Pancreas (tissue), 10 donors: ENCODE measurements around the gene MACROD2. TPM values are rescaled to one million over a fixed set of nuclear protein-coding genes. Genes with fewer than 3 reads are reported as not detected.
A peak's percentile ranks its signal among the peaks of the same experiment; 100 is the strongest.

Experiments used
- ATAC-seq, 4 donors: fragments of 200-7000 bp; cut with Tn5 transposase; one replicate each; pipeline versions ENCODE4 v1.8.0 to v1.9.1; 2020; ENCODE audit warnings: mild to moderate bottlenecking in 4 of 4, moderate library complexity in 4 of 4
- DNase-seq, 6 donors: peaks; one replicate each; pipeline ENCODE4 v3.0.0-alpha.2; 2020
- FAIRE-seq: peaks from 2 replicates; lab custom pipeline; 2012; peaks lifted over from hg19 to GRCh38; lab: Jason Lieb, UNC
- H3K27ac ChIP-seq, 4 donors: fragments of 200-600 bp; sonication (generic); 1 replicate in 3 of 4; 2 replicates in 1 of 4; pipeline versions ENCODE4 v1.5.0 to v1.8.0; 2020
- H3K27me3 ChIP-seq, 4 donors: fragments of 200-600 bp; one replicate each; pipeline ENCODE4 v1.8.0; 2021
- H3K36me3 ChIP-seq, 3 donors: fragments of 200-600 bp; sonication (generic) in 1 of 3; one replicate each; pipeline versions ENCODE4 v1.5.0 to v1.8.0; 2020 to 2021
- H3K4me1 ChIP-seq, 3 donors: fragments of 200-600 bp; one replicate each; pipeline ENCODE4 v1.8.0; 2021
- H3K4me3 ChIP-seq, 4 donors: fragments of 200-600 bp; sonication (generic) in 2 of 4; one replicate each; pipeline versions ENCODE4 v1.5.0 to v1.8.0; 2020 to 2021
- H3K9me3 ChIP-seq, 4 donors: fragments of 200-600 bp; one replicate each; pipeline ENCODE4 v1.8.0; 2021
- CTCF ChIP-seq, 4 donors: fragments of 200-600 bp; sonication (generic) in 3 of 4; IDR thresholded peaks; one replicate each; pipeline versions ENCODE4 v1.5.0 to v1.8.0; 2021; ENCODE audit warnings: antibody characterized with exemption in 4 of 4
- WGBS, 2 donors: extraction: QIAGEN DNeasy Blood & Tissue Kit; methylation state at CpG; one replicate each; pipeline ENCODE4 v1.1.7; 2013; 5-methylcytosine and 5-hydroxymethylcytosine counted together
- intact Hi-C, 3 donors: fragments of 100-400 bp; cut with DNase I; formaldehyde crosslinking; loops; one replicate each; pipeline versions ENCODE4 v1.11.1 to v1.14.2; 2022
- polyA plus RNA-seq, 2 donors: library from polyadenylated mRNA; stranded (reverse); fragments of 200-250 nt; gene quantifications; one replicate each; pipeline ENCODE4 v1.2.3, GENCODE V29; 2013
- total RNA-seq, 6 donors: library from RNA; stranded (reverse); fragmentation: NEBNext Ultra II Directional in 4 of 6; extraction: Animal tissue kit (Norgen Biotek cat#: 25700) in 4 of 6; gene quantifications; one replicate each; pipeline versions ENCODE4 v1.2.1 to v1.2.4, GENCODE V29; 2021 to 2023
- donor health status: healthy with polysubstance abuse.
- donor health status: DM: no; HTN: no; CAD: no; lungs with moderate emphysema.
- donor health status: DM: no; HTN: no; CAD: no.
- donor health status: control.
- donor health status: control.
- donor health status: Bipolar disorder and iron deficiency.
- donor health status: DM: yes; HTN: yes; CAD: no.
- donor health status: DM: no; HTN: no; CAD: no.
- donor health status: DM: no; HTN: no; CAD: no.
- donor health status: DM: yes; HTN: yes; CAD: no.

Gene MACROD2
- total and polyA plus RNA-seq, 8 donors, result 1.7 to 4.9 (median 2.7) TPM

GRCh38 chr20:15039088-15039752, 1043.9 kb downstream of the MACROD2 start:
- FAIRE-seq (no peak), ATAC-seq (peak in 3 of 4 donors; percentile 52 to 79 (median 71))

GRCh38 chr20:15042723-15043122, 1047.4 kb downstream of the MACROD2 start:
- no peak overlapping the region for H3K4me3 ChIP-seq
- DNase-seq (no peak), FAIRE-seq (no peak), ATAC-seq (no peak)
- H3K36me3 ChIP-seq, result no peaks in the 10 kb centered on the region
- no peaks in the 10 kb centered on the region for H3K9me3 ChIP-seq
- H3K4me1 ChIP-seq, result no peaks in the 10 kb centered on the region
- no peak for TF ChIP-seq CTCF (IDR thresholded peaks at IDR 0.05)
- intact Hi-C loops, result no loop called here
- no peak overlapping the region for H3K27ac ChIP-seq
- H3K27me3 ChIP-seq, result no peaks in the 10 kb centered on the region
- 89 to 96% methylated on average over 1 of the region's 1 CpG for WGBS, 2 donors

More at GRCh38 chr20:15039088-15039752, 1043.9 kb downstream of the MACROD2 start:
- no peaks in the 10 kb centered on the region for H3K27me3 ChIP-seq
- H3K4me3 ChIP-seq, result no peak overlapping the region
- no peak for TF ChIP-seq CTCF (IDR thresholded peaks at IDR 0.05)
- no peak overlapping the region for H3K27ac ChIP-seq
- H3K36me3 ChIP-seq, result no peaks in the 10 kb centered on the region
- 89 to 92% methylated on average over 2 of the region's 2 CpGs for WGBS, 2 donors
- no peaks in the 10 kb centered on the region for H3K4me1 ChIP-seq
- intact Hi-C loops, result no loop called here
- no peaks in the 10 kb centered on the region for H3K9me3 ChIP-seq
- DNase-seq, result no peak

- no peak for FAIRE-seq
- WGBS, 2 donors, result 72 to 73% methylated on average over 4 of the region's 4 CpGs
- TF ChIP-seq CTCF (IDR thresholded peaks at IDR 0.05), result no peak
- intact Hi-C loops, result no loop called here
- peak in 2 of 4 donors; percentile 47 to 51 for ATAC-seq
- H3K27ac ChIP-seq, result no peak overlapping the region
- no peaks in the 10 kb centered on the region for H3K36me3 ChIP-seq
- H3K9me3 ChIP-seq, result no peaks in the 10 kb centered on the region
- no peak overlapping the region for H3K4me3 ChIP-seq
- no peaks in the 10 kb centered on the region for H3K4me1 ChIP-seq
- no peaks in the 10 kb centered on the region for H3K27me3 ChIP-seq
- DNase-seq, result no peak
Measured at GRCh38 chr20:15045246-15045645, 1049.9 kb downstream of the MACROD2 start.

GRCh38 chr20:15047042-15047441, 1051.7 kb downstream of the MACROD2 start:
- no peak overlapping the region for H3K27ac ChIP-seq
- ATAC-seq (peak in 1 of 4 donors; percentile 26), FAIRE-seq (no peak), DNase-seq (no peak)
- 40 to 47% methylated on average over 2 of the region's 2 CpGs for WGBS, 2 donors
- no peaks in the 10 kb centered on the region for H3K9me3 ChIP-seq
- intact Hi-C loops, result no loop called here
- no peak for TF ChIP-seq CTCF (IDR thresholded peaks at IDR 0.05)
- no peaks in the 10 kb centered on the region for H3K27me3 ChIP-seq
- no peaks in the 10 kb centered on the region for H3K36me3 ChIP-seq
- H3K4me1 ChIP-seq, result no peaks in the 10 kb centered on the region
- no peak overlapping the region for H3K4me3 ChIP-seq

GRCh38 chr20:15047601-15048000, 1052.3 kb downstream of the MACROD2 start:
- intact Hi-C loops, result no loop called here
- Histone ChIP-seq H3K9me3 (no peaks in the 10 kb centered on the region), H3K36me3 (no peaks in the 10 kb centered on the region), H3K27ac (no peak overlapping the region), H3K4me3 (no peak overlapping the region), H3K4me1 (no peaks in the 10 kb centered on the region), H3K27me3 (no peaks in the 10 kb centered on the region)
- DNase-seq (no peak), ATAC-seq (no peak), FAIRE-seq (no peak)
- TF ChIP-seq CTCF (IDR thresholded peaks at IDR 0.05), result no peak
- WGBS, 2 donors, result 37 to 51% methylated on average over 1 of the region's 1 CpG
